A549 (cell line): ENCODE results near the gene FAM180A.

Source experiments
- CTCF ChIP-seq: fragments of >200 bp; sonication (Bioruptor Twin); formaldehyde crosslinking; IDR thresholded peaks from 3 replicates; pipeline ENCODE4 v1.5.1; 2016
- TF ChIP-seq, protein P1 (sequence below): fragments of 450-650 bp; IDR thresholded peaks from 2 replicates; pipeline ENCODE4 v1.6.1; 2014; ENCODE audit warnings: antibody characterized with exemption

DNA sequence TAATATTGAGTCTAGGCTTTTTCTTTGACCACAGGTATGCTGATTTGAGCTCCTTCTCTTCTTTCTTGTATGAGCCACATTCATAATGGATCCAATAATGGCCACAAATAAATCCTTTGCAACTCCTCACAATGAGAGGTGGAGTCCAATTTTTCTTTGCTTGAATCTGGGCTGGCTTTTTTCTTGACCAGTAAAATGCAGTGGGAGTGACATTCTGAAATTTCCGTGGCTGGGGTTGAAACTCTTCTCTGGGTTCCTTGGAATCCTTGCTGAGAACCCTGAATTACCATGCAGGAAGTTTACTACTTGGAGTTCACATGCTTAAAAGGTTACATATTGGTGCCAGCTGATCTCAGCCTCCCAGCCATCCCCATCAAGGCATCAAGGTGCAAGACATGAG, 22.4 kb upstream of the FAM180A start:
- TF ChIP-seq, protein P1, sequence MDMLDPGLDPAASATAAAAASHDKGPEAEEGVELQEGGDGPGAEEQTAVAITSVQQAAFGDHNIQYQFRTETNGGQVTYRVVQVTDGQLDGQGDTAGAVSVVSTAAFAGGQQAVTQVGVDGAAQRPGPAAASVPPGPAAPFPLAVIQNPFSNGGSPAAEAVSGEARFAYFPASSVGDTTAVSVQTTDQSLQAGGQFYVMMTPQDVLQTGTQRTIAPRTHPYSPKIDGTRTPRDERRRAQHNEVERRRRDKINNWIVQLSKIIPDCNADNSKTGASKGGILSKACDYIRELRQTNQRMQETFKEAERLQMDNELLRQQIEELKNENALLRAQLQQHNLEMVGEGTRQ, result no peak
- TF ChIP-seq CTCF, result no peak
